ENCODE measurements around the gene PRRT4. TPM values are rescaled to one million over a fixed set of nuclear protein-coding genes. Genes with fewer than 3 reads are reported as not detected.

The PRRT4 gene
- total RNA-seq, 1 donor from 2014 or later, result not detected

- Mint-ChIP-seq H3K27ac (ENCODE audit: unreplicated experiment) (no peak overlapping the region), H3K4me3 (ENCODE audit: unreplicated experiment) (no peak overlapping the region), H3K4me1 (ENCODE audit: low read depth, unreplicated experiment) (peaks cover 11% of the 10 kb centered on the region), H3K9me3 (ENCODE audit: unreplicated experiment) (peaks cover 4% of the 10 kb centered on the region), H3K27me3 (ENCODE audit: unreplicated experiment) (peaks cover 11% of the 10 kb centered on the region), H3K36me3 (ENCODE audit: unreplicated experiment) (no peaks in the 10 kb centered on the region)
- DNase-seq, result peak; percentile 61
- peak; percentile 85 for TF ChIP-seq CTCF (IDR thresholded peaks at IDR 0.05; ENCODE audit: partially characterized antibody, unreplicated experiment)
Observed at GRCh38 chr7:128381161-128381821, 19.8 kb upstream of the PRRT4 start.

GRCh38 chr7:128380483-128381106 lies 19.1 kb upstream of the PRRT4 start:
- peaks cover 11% of the 10 kb centered on the region for H3K4me1 Mint-ChIP-seq (ENCODE audit: low read depth, unreplicated experiment)
- no peak overlapping the region for H3K4me3 Mint-ChIP-seq (ENCODE audit: unreplicated experiment)
- no peak for DNase-seq
- H3K9me3 Mint-ChIP-seq (ENCODE audit: unreplicated experiment), result peaks cover 2% of the 10 kb centered on the region
- no peak overlapping the region for H3K27ac Mint-ChIP-seq (ENCODE audit: unreplicated experiment)
- H3K27me3 Mint-ChIP-seq (ENCODE audit: unreplicated experiment), result peaks cover 11% of the 10 kb centered on the region
- TF ChIP-seq CTCF (IDR thresholded peaks at IDR 0.05; ENCODE audit: partially characterized antibody, unreplicated experiment), result no peak
- no peaks in the 10 kb centered on the region for H3K36me3 Mint-ChIP-seq (ENCODE audit: unreplicated experiment)

GRCh38 chr7:128379900-128380479 lies 18.5 kb upstream of the PRRT4 start:
- H3K27me3 Mint-ChIP-seq (ENCODE audit: unreplicated experiment), result peaks cover 11% of the 10 kb centered on the region
- no peak for TF ChIP-seq CTCF (IDR thresholded peaks at IDR 0.05; ENCODE audit: partially characterized antibody, unreplicated experiment)
- no peak overlapping the region for H3K4me3 Mint-ChIP-seq (ENCODE audit: unreplicated experiment)
- H3K36me3 Mint-ChIP-seq (ENCODE audit: unreplicated experiment), result no peaks in the 10 kb centered on the region
- H3K9me3 Mint-ChIP-seq (ENCODE audit: unreplicated experiment), result peaks cover 2% of the 10 kb centered on the region
- DNase-seq, result no peak
- peaks cover 11% of the 10 kb centered on the region for H3K4me1 Mint-ChIP-seq (ENCODE audit: low read depth, unreplicated experiment)
- peak overlapping the region; percentile 5 for H3K27ac Mint-ChIP-seq (ENCODE audit: unreplicated experiment)

GRCh38 chr7:128378637-128379036 lies 17.1 kb upstream of the PRRT4 start:
- no peak for DNase-seq
- Mint-ChIP-seq H3K4me3 (ENCODE audit: unreplicated experiment) (no peak overlapping the region), H3K36me3 (ENCODE audit: unreplicated experiment) (peaks cover 4% of the 10 kb centered on the region), H3K27me3 (ENCODE audit: unreplicated experiment) (peaks cover 8% of the 10 kb centered on the region), H3K9me3 (ENCODE audit: unreplicated experiment) (peaks cover 2% of the 10 kb centered on the region), H3K27ac (ENCODE audit: unreplicated experiment) (no peak overlapping the region), H3K4me1 (ENCODE audit: low read depth, unreplicated experiment) (peaks cover 11% of the 10 kb centered on the region)
- no peak for TF ChIP-seq CTCF (IDR thresholded peaks at IDR 0.05; ENCODE audit: partially characterized antibody, unreplicated experiment)

- no peak for TF ChIP-seq CTCF (IDR thresholded peaks at IDR 0.05; ENCODE audit: partially characterized antibody, unreplicated experiment)
- Mint-ChIP-seq H3K27me3 (ENCODE audit: unreplicated experiment) (peaks cover 9% of the 10 kb centered on the region), H3K27ac (ENCODE audit: unreplicated experiment) (no peak overlapping the region), H3K9me3 (ENCODE audit: unreplicated experiment) (peaks cover 2% of the 10 kb centered on the region), H3K4me3 (ENCODE audit: unreplicated experiment) (no peak overlapping the region), H3K36me3 (ENCODE audit: unreplicated experiment) (peaks cover 4% of the 10 kb centered on the region), H3K4me1 (ENCODE audit: low read depth, unreplicated experiment) (peaks cover 7% of the 10 kb centered on the region)
- DNase-seq, result no peak
Observed at GRCh38 chr7:128376077-128376476, 14.6 kb upstream of the PRRT4 start.
